Activated naive CD8-positive, alpha-beta T cell (primary cell): ENCODE measurements around the gene GIPC3.

ENCODE experiments used
- H3K27ac Mint-ChIP-seq: one replicate; pipeline ENCODE4 v1.8.0; 2021; ENCODE audit warnings: mixed read lengths
- H3K27me3 Mint-ChIP-seq: one replicate; pipeline ENCODE4 v1.8.0; 2021; ENCODE audit warnings: mixed read lengths
- H3K36me3 Mint-ChIP-seq: one replicate; pipeline ENCODE4 v1.8.0; 2021; ENCODE audit warnings: mixed read lengths
- H3K4me1 Mint-ChIP-seq: one replicate; pipeline ENCODE4 v1.8.0; 2021; ENCODE audit warnings: low read depth, mixed read lengths
- H3K4me3 Mint-ChIP-seq: one replicate; pipeline ENCODE4 v1.8.0; 2021; ENCODE audit warnings: mild to moderate bottlenecking, mixed read lengths
- H3K9me3 Mint-ChIP-seq: one replicate; pipeline ENCODE4 v1.8.0; 2021; ENCODE audit warnings: low read depth, mixed read lengths

The GIPC3 gene

DNA sequence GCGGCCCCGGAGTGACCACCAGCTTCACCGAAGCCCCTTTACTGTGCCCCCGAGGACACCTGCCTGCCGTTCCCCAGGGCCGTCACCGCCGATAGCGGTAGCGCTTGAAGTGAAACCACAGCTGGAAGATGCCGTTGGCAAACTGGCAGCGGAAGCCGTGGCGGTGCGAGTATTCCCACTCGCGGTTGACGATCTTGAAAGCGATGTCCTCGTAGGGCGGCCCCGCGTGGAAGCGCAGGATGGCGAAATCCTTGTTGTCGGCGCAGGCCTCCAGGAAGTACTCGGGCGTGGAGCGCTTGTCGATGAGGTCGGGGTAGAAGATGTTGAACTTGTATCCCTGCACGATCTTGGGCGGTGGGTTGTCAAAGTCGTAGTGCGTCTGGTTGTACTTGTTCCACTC, 26.6 kb downstream of the GIPC3 start:
- H3K4me3 Mint-ChIP-seq, result no peak overlapping the region
- no peaks in the 10 kb centered on the region for H3K36me3 Mint-ChIP-seq
- H3K4me1 Mint-ChIP-seq, result peaks cover 10% of the 10 kb centered on the region
- H3K27ac Mint-ChIP-seq, result no peak overlapping the region
- H3K9me3 Mint-ChIP-seq, result no peaks in the 10 kb centered on the region
- no peaks in the 10 kb centered on the region for H3K27me3 Mint-ChIP-seq

DNA sequence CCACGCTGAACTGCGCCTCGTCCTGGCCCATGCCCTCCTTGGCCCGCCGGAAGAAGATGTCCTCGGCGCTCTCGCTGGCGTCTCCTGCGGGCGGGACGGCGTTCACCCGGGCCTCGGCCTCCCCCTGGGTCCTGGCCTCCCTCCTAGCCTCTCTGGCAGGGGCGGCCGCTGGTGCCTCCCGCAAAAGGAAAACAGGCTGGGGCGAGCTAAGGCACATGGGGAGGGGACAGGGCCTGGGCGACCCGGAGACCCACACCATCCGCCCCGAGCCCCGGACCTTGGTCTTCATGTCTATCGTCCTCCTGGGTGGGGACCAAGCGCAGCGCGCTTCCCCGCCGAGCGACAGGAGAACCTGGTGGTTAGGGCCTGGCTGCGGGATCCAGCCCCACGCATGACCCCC, 27.1 kb downstream of the GIPC3 start:
- no peaks in the 10 kb centered on the region for H3K36me3 Mint-ChIP-seq
- no peaks in the 10 kb centered on the region for H3K9me3 Mint-ChIP-seq

GRCh38 chr19:3612901-3613741, 27.8 kb downstream of the GIPC3 start:
- Mint-ChIP-seq H3K4me1 (peaks cover 13% of the 10 kb centered on the region), H3K27me3 (no peaks in the 10 kb centered on the region), H3K4me3 (no peak overlapping the region), H3K36me3 (no peaks in the 10 kb centered on the region), H3K9me3 (no peaks in the 10 kb centered on the region), H3K27ac (no peak overlapping the region)

More for the DNA sequence above, 27.1 kb downstream of the GIPC3 start:
- Mint-ChIP-seq H3K27ac (no peak overlapping the region), H3K27me3 (no peaks in the 10 kb centered on the region), H3K4me1 (peaks cover 12% of the 10 kb centered on the region), H3K4me3 (no peak overlapping the region)

GRCh38 chr19:3613818-3614661, 28.8 kb downstream of the GIPC3 start:
- no peaks in the 10 kb centered on the region for H3K36me3 Mint-ChIP-seq
- no peaks in the 10 kb centered on the region for H3K9me3 Mint-ChIP-seq
- peaks cover 9% of the 10 kb centered on the region for H3K4me1 Mint-ChIP-seq
- no peak overlapping the region for H3K4me3 Mint-ChIP-seq
- no peak overlapping the region for H3K27ac Mint-ChIP-seq
- no peaks in the 10 kb centered on the region for H3K27me3 Mint-ChIP-seq

- Mint-ChIP-seq H3K4me3 (no peak overlapping the region), H3K36me3 (no peaks in the 10 kb centered on the region), H3K27me3 (no peaks in the 10 kb centered on the region), H3K4me1 (peaks cover 9% of the 10 kb centered on the region), H3K27ac (no peak overlapping the region), H3K9me3 (no peaks in the 10 kb centered on the region)
These were observed 29.7 kb downstream of the GIPC3 start for GRCh38 chr19:3614858-3615505.

- Mint-ChIP-seq H3K4me1 (peaks cover 9% of the 10 kb centered on the region), H3K36me3 (no peaks in the 10 kb centered on the region), H3K4me3 (no peak overlapping the region), H3K27ac (no peak overlapping the region), H3K9me3 (no peaks in the 10 kb centered on the region), H3K27me3 (no peaks in the 10 kb centered on the region)
These were observed 30.4 kb downstream of the GIPC3 start for GRCh38 chr19:3615524-3616135.

- Mint-ChIP-seq H3K9me3 (no peaks in the 10 kb centered on the region), H3K27me3 (no peaks in the 10 kb centered on the region), H3K4me1 (peaks cover 9% of the 10 kb centered on the region), H3K4me3 (no peak overlapping the region), H3K36me3 (no peaks in the 10 kb centered on the region), H3K27ac (no peak overlapping the region)
These were observed 32.2 kb downstream of the GIPC3 start for GRCh38 chr19:3617463-3617862.

DNA sequence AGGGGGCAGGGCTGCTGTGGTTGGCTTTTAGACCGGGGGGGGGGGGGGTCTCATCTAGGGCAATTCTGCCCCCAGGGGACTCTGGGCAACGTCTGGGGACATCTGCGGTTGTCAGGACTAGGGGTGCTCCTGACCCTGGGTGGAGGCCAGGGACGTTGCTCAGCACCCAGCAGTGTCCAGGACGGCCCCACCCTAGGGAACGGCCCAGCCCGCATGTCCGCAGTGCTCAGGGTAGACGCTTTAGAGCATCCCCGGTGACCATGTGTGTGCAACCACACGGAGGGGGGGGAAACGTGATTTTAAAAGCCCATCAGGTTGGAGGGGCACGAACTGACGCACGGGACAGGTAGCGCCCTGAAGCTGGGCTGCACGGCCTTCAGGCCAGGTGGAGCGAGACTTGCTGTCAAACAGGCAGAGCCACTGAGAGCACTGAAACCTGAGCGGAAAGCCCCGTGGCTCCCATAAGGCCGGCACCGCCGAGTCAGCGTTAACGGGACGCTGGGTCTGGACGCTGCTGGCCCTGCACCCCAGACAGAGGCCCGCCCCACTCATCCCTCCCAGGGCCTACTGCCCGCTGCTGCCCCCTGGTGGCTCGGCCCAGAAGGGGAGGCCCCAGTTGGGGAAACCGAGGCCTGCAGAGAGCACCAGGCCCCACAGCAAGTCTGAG, 33.0 kb downstream of the GIPC3 start:
- Mint-ChIP-seq H3K36me3 (no peaks in the 10 kb centered on the region), H3K27me3 (no peaks in the 10 kb centered on the region), H3K9me3 (no peaks in the 10 kb centered on the region), H3K27ac (no peak overlapping the region), H3K4me1 (peaks cover 9% of the 10 kb centered on the region), H3K4me3 (no peak overlapping the region)

DNA sequence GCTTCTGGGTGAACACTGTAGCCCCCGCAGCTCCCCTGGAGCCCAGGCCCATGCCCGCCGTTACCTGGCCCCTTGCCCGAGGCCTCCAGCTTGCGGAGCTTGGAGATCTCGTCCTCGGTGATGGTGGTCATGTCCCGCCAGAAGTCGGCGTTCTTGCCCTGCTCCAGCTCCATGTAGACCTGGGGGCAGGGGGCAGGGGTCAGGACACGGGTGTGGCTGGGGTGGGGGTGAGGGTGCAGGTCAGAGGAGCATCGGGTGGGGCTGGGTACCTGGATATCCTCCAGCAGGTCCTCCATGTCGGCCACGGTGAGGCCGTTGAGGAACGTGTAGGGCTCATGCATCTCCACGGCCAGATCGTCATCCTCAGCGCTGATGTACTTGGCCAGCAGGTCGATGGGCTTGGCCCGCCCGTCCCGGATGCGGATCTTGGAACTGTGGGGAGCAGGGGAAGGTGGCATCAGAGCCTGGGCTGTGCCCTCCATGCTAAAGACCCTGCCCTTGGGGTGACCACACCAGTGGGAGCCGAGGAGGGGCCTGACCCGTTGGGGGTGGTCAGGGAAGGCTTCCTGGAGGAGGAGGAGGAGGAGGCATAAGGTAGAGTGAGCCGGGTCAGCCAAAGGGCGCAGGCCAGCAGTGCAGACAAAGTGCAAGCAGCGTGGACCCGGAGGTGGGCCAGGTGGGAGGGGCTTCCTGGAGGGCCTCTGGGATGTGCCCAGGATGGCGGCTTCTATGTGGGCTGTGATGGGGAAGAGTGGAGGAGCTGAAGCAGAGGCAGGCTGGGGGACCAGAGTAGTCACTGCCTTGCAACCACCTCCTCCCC, 33.7 kb downstream of the GIPC3 start:
- Mint-ChIP-seq H3K4me3 (no peak overlapping the region), H3K36me3 (no peaks in the 10 kb centered on the region), H3K27me3 (no peaks in the 10 kb centered on the region), H3K4me1 (peaks cover 10% of the 10 kb centered on the region), H3K9me3 (no peaks in the 10 kb centered on the region), H3K27ac (no peak overlapping the region)

DNA sequence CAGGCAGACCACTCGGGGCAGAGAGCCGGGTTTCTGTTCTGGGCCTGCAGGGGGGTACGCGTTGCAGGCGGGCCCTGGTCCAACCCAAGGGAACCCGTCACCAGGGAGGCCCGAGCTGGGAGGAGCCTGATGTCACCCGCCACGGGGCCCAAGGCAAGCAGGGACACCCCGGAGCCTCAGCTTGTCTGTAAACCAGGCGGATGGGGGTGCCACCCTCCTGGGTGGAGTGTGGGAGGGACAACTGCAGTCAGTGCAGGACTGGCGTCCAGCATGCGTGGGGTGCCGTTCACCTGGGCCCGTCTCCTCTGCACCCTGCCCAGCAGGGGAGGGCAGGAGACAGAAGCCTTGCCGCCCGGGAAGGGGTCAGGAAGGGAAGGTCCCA, 34.3 kb downstream of the GIPC3 start:
- H3K9me3 Mint-ChIP-seq, result no peaks in the 10 kb centered on the region
- no peaks in the 10 kb centered on the region for H3K36me3 Mint-ChIP-seq
- H3K27me3 Mint-ChIP-seq, result no peaks in the 10 kb centered on the region
- H3K27ac Mint-ChIP-seq, result no peak overlapping the region
- H3K4me1 Mint-ChIP-seq, result peaks cover 16% of the 10 kb centered on the region
- no peak overlapping the region for H3K4me3 Mint-ChIP-seq

DNA sequence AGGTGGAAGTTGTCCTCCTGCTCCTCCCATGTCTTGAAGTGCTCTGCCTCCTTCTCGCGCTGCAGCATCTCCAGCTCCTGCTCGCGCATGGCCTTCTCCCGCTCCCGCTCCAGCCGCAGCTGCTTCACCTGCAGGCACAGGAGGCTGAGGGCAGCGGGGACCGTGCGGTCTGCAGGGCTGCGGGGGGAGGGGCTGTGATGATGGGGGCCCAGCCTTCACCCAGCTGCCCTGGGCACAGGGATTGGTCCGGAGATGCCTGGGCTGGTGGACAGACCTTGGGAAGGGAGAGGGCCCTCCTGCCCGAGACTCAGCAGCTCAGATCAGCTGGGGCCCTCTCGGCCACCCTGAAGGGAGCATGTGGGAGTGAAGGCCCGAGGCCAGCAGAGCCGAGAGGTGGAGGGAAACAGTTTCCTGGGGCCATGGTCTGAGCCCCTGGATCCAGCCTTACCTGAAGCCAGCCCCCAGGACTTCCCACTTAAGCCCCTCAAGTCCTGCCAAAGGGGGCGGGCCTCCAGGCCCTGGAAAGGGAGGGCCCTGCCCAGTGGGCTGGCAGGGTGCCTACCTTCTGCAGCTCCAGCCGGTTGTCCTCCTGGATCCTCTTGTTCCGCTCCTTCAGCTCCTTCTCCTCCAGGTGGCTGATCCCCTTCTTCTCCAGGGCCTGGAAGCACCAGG, 35.0 kb downstream of the GIPC3 start:
- Mint-ChIP-seq H3K4me1 (peaks cover 22% of the 10 kb centered on the region), H3K27ac (no peak overlapping the region), H3K4me3 (no peak overlapping the region), H3K36me3 (no peaks in the 10 kb centered on the region), H3K27me3 (no peaks in the 10 kb centered on the region), H3K9me3 (no peaks in the 10 kb centered on the region)

DNA sequence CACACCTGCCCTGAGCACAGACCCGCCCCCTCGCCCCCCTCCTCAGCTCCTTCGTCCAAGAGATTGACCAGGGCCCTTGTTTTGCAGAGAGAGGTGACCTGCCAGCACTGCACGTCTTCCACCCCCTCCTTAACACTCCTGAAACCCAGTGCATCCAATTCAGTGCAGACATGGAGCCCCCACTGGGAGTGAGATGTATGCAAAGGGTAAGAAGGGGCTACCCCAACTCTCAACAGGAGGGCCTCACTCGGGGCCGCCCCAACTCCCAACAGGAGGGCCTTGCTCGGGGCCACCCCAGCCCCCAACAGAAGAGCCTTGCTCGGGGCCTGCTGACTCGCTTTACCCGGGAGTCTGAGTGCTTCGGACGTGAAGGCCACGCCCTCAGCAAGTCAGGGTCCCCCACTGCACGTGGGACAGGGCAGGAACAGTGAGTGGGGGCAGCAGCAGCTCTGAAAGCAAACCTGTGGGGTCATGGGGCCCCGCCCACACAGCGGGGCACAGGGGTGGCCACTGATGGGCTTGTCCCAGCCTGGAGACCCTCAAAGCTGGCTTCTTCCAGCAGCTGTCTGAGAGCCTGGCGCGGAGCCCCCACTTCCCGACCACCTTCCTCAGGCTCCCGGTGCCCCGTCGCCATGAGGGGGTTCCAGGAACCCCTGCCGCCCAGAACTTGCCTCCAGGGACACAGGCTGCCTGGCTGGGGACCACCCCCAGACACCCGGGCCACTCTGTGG, 35.7 kb downstream of the GIPC3 start:
- Mint-ChIP-seq H3K27me3 (no peaks in the 10 kb centered on the region), H3K4me3 (no peak overlapping the region), H3K36me3 (no peaks in the 10 kb centered on the region), H3K9me3 (no peaks in the 10 kb centered on the region), H3K4me1 (peaks cover 25% of the 10 kb centered on the region), H3K27ac (no peak overlapping the region)

DNA sequence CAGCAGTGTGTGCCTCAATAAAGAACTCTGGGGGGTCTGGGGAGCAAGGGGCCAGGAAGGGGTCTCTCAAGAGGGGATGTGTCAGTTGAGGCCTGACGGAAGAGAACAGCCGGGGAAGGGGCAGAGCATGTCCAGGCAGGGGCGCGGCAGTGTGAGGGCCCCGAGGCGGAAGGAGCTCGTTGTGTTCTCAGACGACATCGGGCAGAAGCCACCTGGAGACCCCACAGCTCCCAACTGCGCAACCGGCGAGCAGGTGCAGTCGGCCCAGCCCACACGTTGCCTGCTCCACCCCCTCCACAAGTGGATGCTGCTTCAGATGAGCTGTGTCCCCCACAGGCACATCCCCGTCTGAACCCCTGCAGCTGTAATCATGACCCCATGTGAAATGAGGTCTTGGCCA, 36.4 kb downstream of the GIPC3 start:
- Mint-ChIP-seq H3K4me3 (no peak overlapping the region), H3K9me3 (no peaks in the 10 kb centered on the region), H3K4me1 (peaks cover 27% of the 10 kb centered on the region), H3K27ac (no peak overlapping the region), H3K27me3 (no peaks in the 10 kb centered on the region), H3K36me3 (no peaks in the 10 kb centered on the region)
